Natural killer cell (primary cell): Measurements from ENCODE around the gene ERICH3. TPM values are rescaled to one million over a fixed set of nuclear protein-coding genes. Genes with fewer than 3 reads are reported as not detected.

Source experiments
- ATAC-seq, 3 donors: fragments of 150-1000 bp in 2 of 3; fragments of 200-7000 bp in 1 of 3; cut with Tn5 transposase; 1 replicate in 1 of 3; 2 replicates in 2 of 3; pipeline ENCODE4 v1.10.0; 2021; ENCODE audit warnings: mild to moderate bottlenecking in 2 of 3, moderate library complexity in 2 of 3
- DNase-seq, 2 donors: peaks; one replicate each; pipeline versions ENCODE4 v3.0.0 to v3.0.0-alpha.2; 2013 to 2021; ENCODE audit warnings: mixed read lengths in 1 of 2
- H3K27ac ChIP-seq: one replicate; pipeline ENCODE4 v1.5.1; 2013; ENCODE audit warnings: mild to moderate bottlenecking, low read length
- H3K27me3 ChIP-seq: one replicate; pipeline ENCODE4 v1.6.1; 2013; ENCODE audit warnings: low read length; ENCODE audit not compliant: control insufficient read depth, insufficient read depth
- H3K36me3 ChIP-seq: one replicate; pipeline ENCODE4 v1.6.1; 2013; ENCODE audit warnings: low read length; ENCODE audit not compliant: control insufficient read depth, insufficient read depth
- H3K4me1 ChIP-seq: one replicate; pipeline ENCODE4 v1.6.1; 2013; ENCODE audit warnings: low read length; ENCODE audit not compliant: control insufficient read depth, insufficient read depth
- H3K4me3 ChIP-seq: one replicate; pipeline ENCODE4 v1.5.1; 2013; ENCODE audit warnings: low read length
- H3K9me3 ChIP-seq: one replicate; pipeline ENCODE4 v1.6.1; 2013; ENCODE audit warnings: low read length; ENCODE audit not compliant: control insufficient read depth, insufficient read depth
- H3K27ac Mint-ChIP-seq, 2 donors: one replicate each; pipeline ENCODE4 v1.8.0; 2022; ENCODE audit warnings: mild to moderate bottlenecking in 2 of 2, mixed read lengths in 2 of 2, moderate library complexity in 1 of 2
- H3K27me3 Mint-ChIP-seq, 2 donors: one replicate each; pipeline ENCODE4 v1.8.0; 2022; ENCODE audit warnings: low read depth in 2 of 2, mixed read lengths in 2 of 2
- H3K36me3 Mint-ChIP-seq: one replicate; pipeline ENCODE4 v1.8.0; 2022; ENCODE audit warnings: mixed read lengths
- H3K4me1 Mint-ChIP-seq, 2 donors: one replicate each; pipeline ENCODE4 v1.8.0; 2022; ENCODE audit warnings: mixed read lengths in 2 of 2
- H3K4me3 Mint-ChIP-seq: one replicate; pipeline ENCODE4 v1.8.0; 2022; ENCODE audit warnings: mild to moderate bottlenecking, moderate library complexity, mixed read lengths
- H3K9me3 Mint-ChIP-seq, 2 donors: one replicate each; pipeline ENCODE4 v1.8.0; 2022; ENCODE audit warnings: mixed read lengths in 2 of 2
- CTCF ChIP-seq: fragments of 200-600 bp; IDR thresholded peaks from one replicate; pipeline ENCODE4 v1.8.0; 2022; ENCODE audit warnings: antibody characterized with exemption
- WGBS: methylation state at CpG from one replicate; pipeline ENCODE4 v1.1.7; 2013; ENCODE audit warnings: missing lambda C conversion rate; ENCODE audit not compliant: insufficient coverage; 5-methylcytosine and 5-hydroxymethylcytosine counted together
- intact Hi-C: fragments of 100-400 bp; cut with micrococcal nuclease; formaldehyde crosslinking; loops from one replicate; pipeline ENCODE4 v1.14.2; 2022
- total RNA-seq, 4 donors: library from RNA; stranded (reverse); fragments of 120-200 nt in 1 of 4; gene quantifications; one replicate each; pipeline versions ENCODE4 v1.2.3 to v1.2.4, GENCODE V29; 2013 to 2022

The ERICH3 gene
- total RNA-seq: 1 to 10 TPM in 1 of 3 donors, under 1 TPM in 2; 0.64 to 1.0 (median 0.68) TPM
- 0.59 TPM for total RNA-seq (2013)

GRCh38 chr1:74673351-74674111 lies at the start of gene ERICH3:
TSS of gene ERICH3 (minus strand) at chr1:74673792. CDS start at chr1:74673519, 273 bp downstream.
- Histone ChIP-seq H3K36me3 (no peaks in the 10 kb centered on the region), H3K4me1 (no peaks in the 10 kb centered on the region), H3K4me3 (no peak within 1 kb of the TSS), H3K27me3 (no peaks in the 10 kb centered on the region), H3K9me3 (no peaks in the 10 kb centered on the region), H3K27ac (no peak within 1 kb of the TSS)
- 4% methylated on average over 44 of the region's 44 CpGs for WGBS
- H3K27me3 Mint-ChIP-seq: peaks cover 16 to 28% of the 10 kb centered on the region in 2 donors
- H3K9me3 Mint-ChIP-seq: peaks cover 4 to 8% of the 10 kb centered on the region in 2 donors
- TF ChIP-seq CTCF: no peak
- ATAC-seq: no peak
- H3K27ac Mint-ChIP-seq: no peak within 1 kb of the TSS
- DNase-seq: no peak
- H3K36me3 Mint-ChIP-seq: no peaks in the 10 kb centered on the region
- no peak within 1 kb of the TSS for H3K4me3 Mint-ChIP-seq
- H3K4me1 Mint-ChIP-seq: peaks cover 0 to 3% of the 10 kb centered on the region in 2 donors
- intact Hi-C loops: no loop called here

- Mint-ChIP-seq H3K36me3 (peaks cover 18% of the 10 kb centered on the region), H3K27me3 (no peaks in the 10 kb centered on the region), H3K4me3 (no peak overlapping the region), H3K4me1 (peaks cover 0 to 9% of the 10 kb centered on the region in 2 donors), H3K9me3 (no peaks in the 10 kb centered on the region), H3K27ac (no peak overlapping the region)
- no peak for TF ChIP-seq CTCF
- H3K36me3 ChIP-seq: peaks cover 38% of the 10 kb centered on the region
- H3K27me3 ChIP-seq: no peaks in the 10 kb centered on the region
- ATAC-seq (no peak), DNase-seq (no peak)
- no peaks in the 10 kb centered on the region for H3K4me1 ChIP-seq
- H3K9me3 ChIP-seq: no peaks in the 10 kb centered on the region
- 100% methylated on average over 2 of the region's 2 CpGs for WGBS
- no peak overlapping the region for H3K27ac ChIP-seq
- intact Hi-C loops: no loop called here
- no peak overlapping the region for H3K4me3 ChIP-seq
Observed at GRCh38 chr1:74717626-74718025, 44.0 kb upstream of the ERICH3 start.

- H3K27me3 ChIP-seq: no peaks in the 10 kb centered on the region
- Mint-ChIP-seq H3K4me1 (peaks cover 0 to 9% of the 10 kb centered on the region in 2 donors), H3K27ac (no peak overlapping the region), H3K27me3 (no peaks in the 10 kb centered on the region), H3K4me3 (no peak overlapping the region), H3K36me3 (peaks cover 16% of the 10 kb centered on the region), H3K9me3 (no peaks in the 10 kb centered on the region)
- 91% methylated on average over 1 of the region's 1 CpG for WGBS
- no peak for DNase-seq
- H3K9me3 ChIP-seq: no peaks in the 10 kb centered on the region
- no peak for TF ChIP-seq CTCF
- ATAC-seq: no peak
- peaks cover 33% of the 10 kb centered on the region for H3K36me3 ChIP-seq
- no peak overlapping the region for H3K27ac ChIP-seq
- intact Hi-C loops: no loop called here
- no peak overlapping the region for H3K4me3 ChIP-seq
- H3K4me1 ChIP-seq: no peaks in the 10 kb centered on the region
Observed at GRCh38 chr1:74716822-74717221, 43.2 kb upstream of the ERICH3 start.

- no peak overlapping the region for H3K27ac Mint-ChIP-seq
- intact Hi-C loops: no loop called here
- no peak for ATAC-seq
Observed at GRCh38 chr1:74715806-74716205, 42.2 kb upstream of the ERICH3 start.

More at GRCh38 chr1:74715806-74716205, 42.2 kb upstream of the ERICH3 start:
- no peak for DNase-seq
- Mint-ChIP-seq H3K36me3 (peaks cover 13% of the 10 kb centered on the region), H3K4me1 (peaks cover 0 to 6% of the 10 kb centered on the region in 2 donors), H3K27me3 (no peaks in the 10 kb centered on the region), H3K9me3 (no peaks in the 10 kb centered on the region), H3K4me3 (no peak overlapping the region)
- H3K27me3 ChIP-seq: no peaks in the 10 kb centered on the region
- 90% methylated on average over 3 of the region's 6 CpGs for WGBS
- H3K4me3 ChIP-seq: no peak overlapping the region
- H3K27ac ChIP-seq: no peak overlapping the region
- H3K36me3 ChIP-seq: peaks cover 26% of the 10 kb centered on the region
- TF ChIP-seq CTCF: no peak
- H3K9me3 ChIP-seq: no peaks in the 10 kb centered on the region
- H3K4me1 ChIP-seq: no peaks in the 10 kb centered on the region
